ENCODE data around the gene OPRM1.

OPRM1 gene

DNA sequence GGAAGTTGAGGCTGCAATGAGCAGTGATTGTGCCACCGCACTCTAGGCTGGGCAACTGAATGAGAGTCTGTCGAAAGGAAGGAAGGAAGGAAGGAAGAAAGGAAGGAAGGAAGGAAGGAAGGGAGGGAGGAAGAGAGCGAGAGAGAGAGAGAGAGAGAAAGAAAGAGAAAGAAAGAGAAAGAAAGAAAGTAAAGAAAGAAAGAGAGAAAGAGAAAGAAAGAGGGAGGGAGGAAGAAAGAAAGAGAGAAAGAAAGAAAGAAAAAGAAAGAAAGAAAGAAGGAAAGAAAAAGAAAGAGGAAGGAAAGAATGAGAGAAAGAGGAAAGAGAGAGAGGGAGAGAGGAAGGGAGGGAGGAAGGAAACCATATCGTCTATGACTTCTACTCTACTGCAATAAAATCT lies 60.2 kb downstream of the OPRM1 start:
- Histone ChIP-seq H3K36me3 (ENCODE audit: insufficient read depth, low read length) (no peaks in the 10 kb centered on the region), H2AFZ (ENCODE audit: low read depth, low read length) (no peak overlapping the region), H3K27me3 (ENCODE audit: insufficient read depth, low read length, poor library complexity) (no peaks in the 10 kb centered on the region), H3K9ac (ENCODE audit: low read depth, low read length) (no peak overlapping the region), H4K20me1 (ENCODE audit: insufficient read depth, low read length) (no peaks in the 10 kb centered on the region), H3K4me1 (ENCODE audit: insufficient read depth, low read length) (no peaks in the 10 kb centered on the region), H3K79me2 (ENCODE audit: insufficient read depth, low read length) (no peaks in the 10 kb centered on the region), H3K4me2 (ENCODE audit: insufficient read depth, low read length) (no peak overlapping the region), H3K27ac (ENCODE audit: low read length) (no peak overlapping the region), H3K4me3 (ENCODE audit: low read depth in 1 of 2, low read length in 2 of 2) (no peak overlapping the region), H3K9me3 (ENCODE audit: insufficient read depth, low read length, severe bottlenecking) (no peaks in the 10 kb centered on the region)
- ATAC-seq (ENCODE audit: insufficient read depth, low read depth) (no peak), DNase-seq (no peak)
- TF ChIP-seq, protein P1, sequence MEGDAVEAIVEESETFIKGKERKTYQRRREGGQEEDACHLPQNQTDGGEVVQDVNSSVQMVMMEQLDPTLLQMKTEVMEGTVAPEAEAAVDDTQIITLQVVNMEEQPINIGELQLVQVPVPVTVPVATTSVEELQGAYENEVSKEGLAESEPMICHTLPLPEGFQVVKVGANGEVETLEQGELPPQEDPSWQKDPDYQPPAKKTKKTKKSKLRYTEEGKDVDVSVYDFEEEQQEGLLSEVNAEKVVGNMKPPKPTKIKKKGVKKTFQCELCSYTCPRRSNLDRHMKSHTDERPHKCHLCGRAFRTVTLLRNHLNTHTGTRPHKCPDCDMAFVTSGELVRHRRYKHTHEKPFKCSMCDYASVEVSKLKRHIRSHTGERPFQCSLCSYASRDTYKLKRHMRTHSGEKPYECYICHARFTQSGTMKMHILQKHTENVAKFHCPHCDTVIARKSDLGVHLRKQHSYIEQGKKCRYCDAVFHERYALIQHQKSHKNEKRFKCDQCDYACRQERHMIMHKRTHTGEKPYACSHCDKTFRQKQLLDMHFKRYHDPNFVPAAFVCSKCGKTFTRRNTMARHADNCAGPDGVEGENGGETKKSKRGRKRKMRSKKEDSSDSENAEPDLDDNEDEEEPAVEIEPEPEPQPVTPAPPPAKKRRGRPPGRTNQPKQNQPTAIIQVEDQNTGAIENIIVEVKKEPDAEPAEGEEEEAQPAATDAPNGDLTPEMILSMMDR (IDR thresholded peaks at IDR 0.05; ENCODE audit: borderline replicate concordance, extremely low read depth, low read length, poor library complexity, severe bottlenecking), result no peak
- TF ChIP-seq EZH2 (IDR thresholded peaks at IDR 0.05; ENCODE audit: borderline replicate concordance, low read depth, low read length, severe bottlenecking), result no peak

DNA sequence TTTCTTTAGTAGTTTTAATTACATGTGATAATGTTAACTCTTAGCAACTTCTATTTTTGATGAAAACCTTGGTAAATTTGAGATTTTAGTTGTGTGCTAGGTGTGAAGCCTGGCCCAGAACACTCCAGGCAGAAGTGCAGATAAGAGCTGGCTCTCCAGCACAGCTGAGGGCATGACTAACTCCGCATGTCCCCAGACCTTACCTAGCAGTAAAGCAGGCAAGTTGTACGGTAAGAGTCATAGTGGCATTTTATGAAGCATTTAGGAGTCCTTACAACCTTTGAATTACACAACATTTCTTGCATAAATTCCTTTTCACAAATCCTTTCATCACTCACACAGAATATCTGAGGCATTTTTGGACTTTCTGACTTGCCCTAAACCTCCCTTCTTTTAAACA lies 67.2 kb downstream of the OPRM1 start:
- TF ChIP-seq, protein P1 (IDR thresholded peaks at IDR 0.05; ENCODE audit: borderline replicate concordance, extremely low read depth, low read length, poor library complexity, severe bottlenecking), result no peak
- TF ChIP-seq EZH2 (IDR thresholded peaks at IDR 0.05; ENCODE audit: borderline replicate concordance, low read depth, low read length, severe bottlenecking), result no peak
- Histone ChIP-seq H3K27me3 (ENCODE audit: insufficient read depth, low read length, poor library complexity) (no peaks in the 10 kb centered on the region), H4K20me1 (ENCODE audit: insufficient read depth, low read length) (no peaks in the 10 kb centered on the region), H3K9me3 (ENCODE audit: insufficient read depth, low read length, severe bottlenecking) (no peaks in the 10 kb centered on the region), H3K4me2 (ENCODE audit: insufficient read depth, low read length) (no peak overlapping the region), H3K4me3 (ENCODE audit: low read depth in 1 of 2, low read length in 2 of 2) (0 out of 4 replicates have a peak overlapping the region, but pooled peaks of 1 of the 2 experiments have one; percentile 9), H3K27ac (ENCODE audit: low read length) (no peak overlapping the region), H3K4me1 (ENCODE audit: insufficient read depth, low read length) (no peaks in the 10 kb centered on the region), H3K9ac (ENCODE audit: low read depth, low read length) (no peak overlapping the region), H3K79me2 (ENCODE audit: insufficient read depth, low read length) (no peaks in the 10 kb centered on the region), H2AFZ (ENCODE audit: low read depth, low read length) (no peak overlapping the region), H3K36me3 (ENCODE audit: insufficient read depth, low read length) (no peaks in the 10 kb centered on the region)
- ATAC-seq (ENCODE audit: insufficient read depth, low read depth), result no peak
- DNase-seq, result no peak

DNA sequence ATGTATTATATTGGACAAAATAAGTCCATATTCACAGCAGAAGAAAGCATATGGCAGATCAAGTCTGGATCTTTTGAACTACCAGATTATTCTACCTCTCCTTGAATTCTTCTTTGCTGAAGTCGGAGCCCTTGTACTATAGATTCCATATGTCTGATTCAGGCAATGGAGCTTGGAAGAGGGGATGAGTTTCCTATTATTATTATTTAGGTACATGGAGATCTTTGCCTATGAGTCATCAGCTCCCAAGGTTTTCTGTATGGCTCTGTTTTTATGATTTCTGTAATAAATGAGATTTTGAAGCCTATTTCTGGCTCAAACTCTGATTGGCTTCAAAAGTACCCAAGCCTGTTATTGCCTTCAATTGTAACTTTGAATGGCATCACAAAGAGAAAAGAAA lies 72.0 kb downstream of the OPRM1 start:
- Histone ChIP-seq H3K79me2 (ENCODE audit: insufficient read depth, low read length) (no peaks in the 10 kb centered on the region), H3K4me3 (ENCODE audit: low read depth in 1 of 2, low read length in 2 of 2) (no peak overlapping the region), H3K4me1 (ENCODE audit: insufficient read depth, low read length) (no peaks in the 10 kb centered on the region), H3K4me2 (ENCODE audit: insufficient read depth, low read length) (no peak overlapping the region), H3K9me3 (ENCODE audit: insufficient read depth, low read length, severe bottlenecking) (no peaks in the 10 kb centered on the region), H3K36me3 (ENCODE audit: insufficient read depth, low read length) (no peaks in the 10 kb centered on the region), H3K27me3 (ENCODE audit: insufficient read depth, low read length, poor library complexity) (no peaks in the 10 kb centered on the region), H3K27ac (ENCODE audit: low read length) (no peak overlapping the region), H2AFZ (ENCODE audit: low read depth, low read length) (no peak overlapping the region), H4K20me1 (ENCODE audit: insufficient read depth, low read length) (no peaks in the 10 kb centered on the region), H3K9ac (ENCODE audit: low read depth, low read length) (no peak overlapping the region)
- ATAC-seq (ENCODE audit: insufficient read depth, low read depth) (no peak), DNase-seq (no peak)
- TF ChIP-seq, protein P1 (IDR thresholded peaks at IDR 0.05; ENCODE audit: borderline replicate concordance, extremely low read depth, low read length, poor library complexity, severe bottlenecking), result no peak
- TF ChIP-seq EZH2 (IDR thresholded peaks at IDR 0.05; ENCODE audit: borderline replicate concordance, low read depth, low read length, severe bottlenecking), result no peak
